ENCODE measurements around the gene HEATR9.

The HEATR9 gene

DNA sequence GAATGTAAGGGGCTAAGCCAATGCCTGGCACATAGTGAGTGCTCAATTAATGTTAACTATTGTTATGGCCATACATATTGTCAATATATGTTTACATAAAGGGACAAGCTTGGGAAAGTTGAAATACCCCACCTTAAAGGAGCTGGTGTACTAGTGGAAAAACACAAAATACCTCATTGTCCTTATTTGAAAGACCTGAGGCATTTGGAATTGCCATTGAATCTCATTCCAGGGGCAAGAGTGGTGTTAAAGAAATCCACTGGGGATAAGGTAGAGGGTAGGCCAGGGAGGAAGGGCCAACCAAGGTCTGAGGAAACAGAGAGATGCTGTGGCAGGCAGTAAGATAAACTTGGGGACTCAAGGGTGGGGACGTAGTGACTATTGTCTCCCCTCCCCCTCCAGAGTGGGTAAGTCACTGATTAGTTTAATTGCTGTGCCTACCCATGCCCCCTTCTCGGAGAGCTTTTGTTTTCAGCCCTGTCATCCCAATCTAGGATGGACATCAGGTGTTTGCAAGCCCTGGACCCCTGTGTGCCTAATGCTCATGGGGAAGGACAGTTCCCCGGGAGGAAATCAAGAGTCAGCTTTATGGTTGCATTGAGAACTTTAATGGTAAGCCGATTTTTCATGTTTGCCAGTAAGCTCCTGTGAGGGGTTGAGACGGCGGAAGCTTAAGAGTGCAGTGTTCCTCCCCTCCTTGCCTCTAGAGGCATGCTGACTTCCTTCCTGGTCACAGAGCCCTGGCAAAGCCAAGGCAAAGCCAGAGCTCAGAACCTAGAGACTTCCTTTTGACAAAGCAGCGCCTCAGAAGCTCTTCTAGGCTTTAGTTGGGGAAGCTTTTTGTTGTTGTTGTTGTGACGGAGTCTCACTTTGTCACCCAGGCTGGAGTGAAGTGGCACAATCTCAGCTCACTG, 2.5 kb upstream of the HEATR9 start:
- no peak overlapping the region for H3K4me3 ChIP-seq (ENCODE audit: low read length)
- DNase-seq (ENCODE audit: low read depth, low spot score), result peak; percentile 75

DNA sequence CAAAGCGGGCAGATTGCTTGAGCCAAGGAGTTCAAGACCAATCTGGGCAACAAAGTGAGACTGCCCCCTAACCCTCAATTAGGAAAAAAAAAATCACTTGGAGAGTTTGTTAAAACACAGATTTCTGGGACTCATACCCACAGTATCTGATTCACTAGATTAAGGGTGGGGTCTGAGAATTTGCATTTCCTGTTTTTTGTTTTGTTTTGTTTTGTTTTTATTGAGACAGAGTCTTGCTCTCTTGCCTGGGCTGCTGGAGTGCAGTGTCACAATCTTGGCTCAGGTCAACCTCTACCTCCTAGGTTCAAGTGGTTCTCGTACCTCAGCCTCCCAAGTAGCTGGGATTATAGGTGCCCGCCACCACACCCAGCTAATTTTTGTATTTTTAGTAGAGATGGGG, 1.1 kb downstream of the HEATR9 start:
- no peak overlapping the region for H3K4me3 ChIP-seq (ENCODE audit: low read length)
- no peak for DNase-seq (ENCODE audit: low read depth, low spot score)

DNA sequence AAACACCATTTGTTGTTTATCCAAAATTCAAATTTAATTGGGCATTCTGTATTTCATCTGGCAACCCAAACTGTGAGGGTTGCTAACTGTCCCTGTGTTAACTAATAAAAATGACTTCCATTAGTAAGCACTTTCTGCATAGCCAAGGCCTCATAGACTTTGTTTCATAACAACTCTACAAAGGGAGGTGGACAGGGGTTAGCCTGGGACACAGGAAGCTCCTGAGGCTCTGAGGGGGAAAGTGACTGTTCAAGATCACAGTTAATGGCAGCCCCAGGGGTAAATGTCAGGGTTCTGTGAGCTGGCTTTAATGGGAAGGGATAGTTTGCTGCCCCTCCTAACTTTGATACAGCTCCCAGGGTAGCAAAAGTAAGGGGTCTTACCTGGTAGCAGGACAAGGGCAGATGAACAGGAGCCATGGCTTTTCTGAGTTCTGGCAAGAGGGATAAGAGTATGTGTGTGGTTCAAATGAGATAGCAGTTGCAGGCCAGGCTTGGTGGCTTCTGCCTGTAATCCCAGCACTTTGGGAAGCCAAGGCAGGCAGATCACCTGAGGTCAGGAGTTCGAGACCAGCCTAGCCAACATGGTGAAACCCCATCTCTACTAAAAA, 2.2 kb downstream of the HEATR9 start:
- no peak for DNase-seq (ENCODE audit: low read depth, low spot score)
- no peak overlapping the region for H3K4me3 ChIP-seq (ENCODE audit: low read length)

DNA sequence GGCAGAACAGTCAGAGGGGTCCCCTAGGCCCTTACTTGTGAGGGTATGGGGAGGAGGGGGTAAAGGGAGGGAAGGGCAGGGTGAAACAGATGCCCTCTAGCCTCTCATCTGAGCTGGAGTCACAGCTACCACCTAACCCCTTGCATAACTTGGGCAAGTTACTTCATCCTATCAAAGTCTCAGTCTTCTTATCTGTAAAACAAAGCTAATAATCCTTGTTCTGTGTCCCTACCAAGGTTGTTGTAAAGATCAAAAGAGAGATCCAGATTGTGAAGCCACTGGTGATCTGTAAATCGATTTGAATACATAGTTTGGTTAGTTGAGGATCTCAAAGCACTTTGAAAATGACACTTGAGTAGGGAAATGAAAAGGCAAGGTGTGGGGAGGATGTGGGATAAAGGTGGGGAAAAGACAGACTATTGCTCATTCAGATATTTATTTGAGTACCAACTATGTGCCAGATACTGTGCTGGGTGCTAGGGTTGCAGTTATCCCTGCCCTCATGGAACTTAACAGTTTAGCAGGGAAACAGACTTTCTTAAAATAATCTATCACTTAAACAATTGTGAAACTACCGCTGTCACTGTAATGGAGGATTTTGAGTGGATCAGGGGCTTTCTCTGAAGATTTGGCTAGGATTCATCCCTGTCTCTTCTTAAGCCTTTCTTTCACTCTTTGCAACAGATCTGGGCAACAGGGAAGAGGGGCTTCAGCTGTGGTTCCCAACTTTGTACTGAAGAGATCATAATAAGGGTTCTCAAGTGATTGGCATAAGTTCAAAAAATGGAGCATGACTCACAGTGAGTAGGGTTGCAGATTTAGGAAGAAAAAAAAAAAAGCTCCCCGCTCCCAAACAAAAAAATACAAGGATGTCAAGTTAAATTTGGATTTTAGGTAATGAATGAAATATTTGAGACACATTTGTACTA, 3.0 kb downstream of the HEATR9 start:
- no peak overlapping the region for H3K4me3 ChIP-seq (ENCODE audit: low read length)
- no peak for DNase-seq (ENCODE audit: low read depth, low spot score)

DNA sequence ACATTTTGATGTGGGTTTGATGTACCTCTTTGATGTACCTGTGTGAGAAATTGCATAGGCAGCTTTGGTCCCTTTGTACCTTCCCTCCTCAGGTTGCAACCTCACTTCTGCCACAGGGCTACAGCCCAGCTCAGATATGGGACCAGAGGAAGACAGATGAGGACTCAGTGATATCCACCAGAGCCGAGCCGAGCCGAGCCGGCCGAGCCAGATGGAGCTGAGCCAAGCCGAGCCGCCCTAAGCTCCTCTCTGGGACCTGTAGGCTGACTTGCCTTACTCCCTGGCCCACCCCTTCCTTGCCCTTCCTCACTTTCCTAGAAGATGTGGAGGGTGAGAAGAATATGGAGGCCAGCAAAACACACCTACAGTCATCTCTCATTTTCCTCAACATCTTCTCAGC, 3.8 kb downstream of the HEATR9 start:
- no peak overlapping the region for H3K4me3 ChIP-seq (ENCODE audit: low read length)
- DNase-seq (ENCODE audit: low read depth, low spot score), result peak; percentile 19

DNA sequence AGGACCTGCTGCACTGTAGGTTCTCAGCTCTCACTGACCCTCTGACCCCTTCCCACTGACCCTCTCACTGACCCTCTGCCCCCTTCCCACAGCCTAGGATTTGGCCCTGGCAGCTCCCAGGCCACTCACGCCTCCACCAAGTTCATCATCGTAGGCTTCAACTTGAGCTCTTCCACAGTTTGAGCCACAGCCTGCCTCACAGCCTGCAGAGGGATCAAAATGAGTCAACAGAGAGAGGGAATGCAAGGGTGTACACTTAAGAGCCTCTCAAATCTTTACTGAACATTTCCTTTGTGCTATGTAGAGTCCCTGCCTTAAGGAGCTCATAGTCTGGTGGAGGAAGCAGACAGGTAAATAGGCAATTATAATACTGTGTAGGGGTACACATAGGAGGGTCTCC, 12.1 kb downstream of the HEATR9 start:
- DNase-seq (ENCODE audit: low read depth, low spot score), result no peak
- no peak overlapping the region for H3K4me3 ChIP-seq (ENCODE audit: low read length)

DNA sequence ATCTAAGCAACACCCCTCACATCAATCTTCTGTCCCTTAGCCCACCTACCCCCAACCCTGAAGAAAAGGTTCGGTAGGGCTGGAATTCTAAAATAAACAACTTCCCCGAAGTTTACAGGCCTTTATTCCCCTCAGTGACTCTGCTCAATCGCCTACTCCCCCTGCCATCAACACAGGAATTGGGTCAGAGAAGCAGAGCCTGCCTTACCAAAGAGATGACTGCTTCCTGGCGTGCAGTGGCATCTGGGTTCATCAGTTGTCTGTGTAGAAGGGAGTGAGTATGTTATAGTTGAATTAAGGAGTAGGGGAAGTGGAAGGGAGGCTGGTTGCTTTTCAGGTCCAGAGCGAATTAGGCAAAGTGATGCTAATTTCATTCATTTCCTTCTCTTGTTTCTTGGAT, 12.7 kb downstream of the HEATR9 start:
- H3K4me3 ChIP-seq (ENCODE audit: low read length), result no peak overlapping the region
- DNase-seq (ENCODE audit: low read depth, low spot score), result no peak

DNA sequence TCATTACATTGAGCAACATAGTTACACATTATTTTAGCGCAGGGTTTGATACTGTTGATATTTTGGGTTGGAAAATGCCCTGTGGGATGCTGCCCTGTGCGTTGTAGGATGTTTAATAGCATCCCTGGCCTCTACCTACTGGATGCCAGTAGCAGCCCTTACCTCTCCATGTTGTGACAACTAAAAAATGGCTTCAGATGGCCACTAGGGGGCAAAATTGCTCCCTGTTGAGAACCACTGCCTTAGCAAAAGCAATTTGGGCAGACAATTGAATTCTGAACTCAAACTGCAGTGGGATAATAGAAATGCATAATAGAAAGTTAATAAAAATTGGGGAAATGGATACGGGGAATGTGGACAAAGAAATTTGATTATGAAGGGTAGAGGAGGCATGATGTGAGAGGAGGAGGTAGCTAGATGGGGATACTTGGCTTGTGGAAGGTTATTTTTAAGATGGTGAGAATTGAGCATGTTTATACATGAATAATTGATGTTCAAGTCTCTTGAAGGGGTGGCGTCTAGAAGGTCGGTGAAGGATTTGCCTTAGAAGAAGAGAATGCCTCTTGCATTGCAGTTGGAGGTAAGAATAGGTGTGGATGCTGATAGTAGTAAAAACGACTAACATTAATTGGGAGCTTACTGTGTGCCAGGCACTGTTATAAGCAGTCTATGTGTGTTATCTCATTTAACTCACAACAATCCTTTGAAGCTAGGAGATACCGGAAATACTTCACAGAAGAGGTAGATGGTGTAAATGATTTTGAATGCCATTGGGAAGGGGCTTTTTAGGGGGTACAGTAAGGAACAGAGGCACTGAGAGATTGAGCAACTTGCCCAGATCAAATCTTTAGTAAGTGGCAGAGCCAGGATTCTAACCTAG, 19.0 kb downstream of the HEATR9 start:
- no peak overlapping the region for H3K4me3 ChIP-seq (ENCODE audit: low read length)
- DNase-seq (ENCODE audit: low read depth, low spot score), result peak; percentile 74

DNA sequence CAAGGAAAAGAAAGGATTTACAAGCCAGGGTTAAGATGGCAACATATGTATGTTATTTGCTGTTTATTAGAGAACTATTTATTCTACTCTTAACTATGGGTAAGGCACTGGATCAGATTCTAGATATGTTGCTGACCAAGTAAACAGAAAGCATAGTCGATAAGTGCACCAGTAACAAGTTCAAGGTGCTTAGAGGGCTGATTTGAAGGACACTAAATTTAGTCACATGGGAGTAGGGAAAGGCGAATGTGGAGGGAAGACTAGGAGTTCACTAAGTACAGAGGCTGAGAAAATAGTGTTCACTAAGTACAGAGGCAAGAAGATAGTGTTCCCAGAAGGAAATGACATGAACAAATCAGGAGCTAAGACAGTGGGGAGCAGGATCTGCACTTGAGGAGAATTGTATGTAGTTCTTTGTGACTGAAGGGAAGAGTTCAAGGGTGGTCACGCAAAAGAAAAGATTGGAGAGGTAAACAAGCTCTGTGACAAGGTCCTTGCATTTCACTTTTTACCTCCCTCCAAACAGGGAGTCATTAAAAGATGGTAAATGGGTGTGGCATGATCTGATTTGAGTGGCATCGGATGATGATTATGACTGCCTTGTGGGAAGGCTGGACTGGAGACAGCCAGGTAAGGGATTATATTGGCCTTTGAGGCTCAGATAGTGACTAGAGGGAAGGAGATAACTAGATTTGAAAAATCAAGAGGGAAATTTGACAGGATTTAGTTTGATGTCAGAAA, 20.9 kb downstream of the HEATR9 start:
- no peak overlapping the region for H3K4me3 ChIP-seq (ENCODE audit: low read length)
- DNase-seq (ENCODE audit: low read depth, low spot score), result no peak

DNA sequence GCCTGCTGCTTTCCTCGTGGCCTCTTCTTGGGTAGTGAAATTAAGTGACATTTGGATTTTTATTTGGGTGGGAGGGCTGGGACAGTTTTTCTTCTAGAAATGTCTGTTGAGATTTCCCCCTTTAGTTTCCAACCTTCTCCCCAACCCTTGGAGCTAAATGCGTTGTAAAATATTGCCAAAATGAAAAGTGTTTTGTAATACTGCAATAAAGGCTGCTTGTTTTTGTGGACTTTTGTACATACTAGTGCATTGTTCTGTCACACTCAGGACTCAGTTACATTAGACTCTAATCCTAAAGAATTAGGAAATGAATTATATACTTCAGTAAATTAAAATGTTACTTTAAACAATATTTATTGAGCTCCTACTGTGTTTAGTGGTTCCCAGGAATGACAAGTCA, 21.7 kb downstream of the HEATR9 start:
- H3K4me3 ChIP-seq (ENCODE audit: low read length), result no peak overlapping the region
- no peak for DNase-seq (ENCODE audit: low read depth, low spot score)

DNA sequence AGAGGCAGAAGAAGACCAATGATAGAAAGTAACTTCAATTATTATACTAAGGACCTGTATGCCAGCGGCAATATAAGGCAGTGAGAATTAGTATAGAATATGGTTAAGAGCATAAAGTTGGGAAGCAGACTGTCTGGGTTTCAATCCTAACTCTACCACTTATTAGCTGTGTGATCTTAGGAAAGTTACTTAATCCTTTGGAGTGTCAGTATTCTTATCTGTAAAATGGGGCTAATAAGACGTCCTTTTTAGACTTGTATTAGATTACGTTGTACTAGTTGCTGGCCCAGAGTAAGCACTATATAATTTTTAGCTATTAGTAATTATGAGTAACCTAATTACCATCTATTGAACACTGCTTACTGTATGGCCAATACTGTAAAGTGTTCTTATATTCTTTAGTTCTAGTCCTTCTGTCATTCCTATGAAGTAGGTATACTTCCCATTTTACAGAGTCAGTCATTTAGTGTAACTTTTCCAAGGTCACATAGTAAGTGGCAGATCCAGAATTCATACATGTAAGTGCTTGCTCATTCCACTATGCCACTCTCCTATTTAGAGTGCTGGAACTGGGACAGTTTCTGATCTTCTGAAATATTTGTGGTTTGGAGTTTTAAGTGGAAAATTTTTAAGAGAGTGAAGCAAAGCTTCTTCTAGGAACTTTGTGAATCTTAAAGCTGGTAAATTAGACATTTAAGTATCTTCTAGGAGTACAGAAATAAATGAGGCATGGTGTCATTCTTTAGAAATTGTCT, 22.5 kb downstream of the HEATR9 start:
- no peak for DNase-seq (ENCODE audit: low read depth, low spot score)

DNA sequence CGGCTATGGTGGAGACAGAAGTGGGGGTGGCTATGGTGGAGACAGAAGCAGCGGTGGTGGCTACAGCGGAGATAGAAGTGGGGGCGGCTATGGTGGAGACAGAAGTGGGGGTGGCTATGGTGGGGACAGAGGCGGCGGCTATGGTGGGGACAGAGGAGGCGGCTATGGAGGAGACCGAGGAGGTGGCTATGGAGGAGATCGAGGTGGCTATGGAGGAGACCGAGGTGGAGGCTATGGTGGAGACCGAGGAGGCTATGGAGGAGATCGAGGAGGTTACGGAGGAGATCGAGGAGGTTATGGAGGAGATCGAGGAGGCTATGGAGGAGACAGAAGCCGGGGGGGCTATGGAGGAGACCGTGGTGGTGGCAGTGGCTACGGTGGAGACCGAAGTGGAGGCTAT, 24.1 kb downstream of the HEATR9 start:
- H3K4me3 ChIP-seq (ENCODE audit: low read length), result no peak overlapping the region
- no peak for DNase-seq (ENCODE audit: low read depth, low spot score)

More for the DNA sequence above, 22.5 kb downstream of the HEATR9 start:
- H3K4me3 ChIP-seq (ENCODE audit: low read length), result no peak overlapping the region

DNA sequence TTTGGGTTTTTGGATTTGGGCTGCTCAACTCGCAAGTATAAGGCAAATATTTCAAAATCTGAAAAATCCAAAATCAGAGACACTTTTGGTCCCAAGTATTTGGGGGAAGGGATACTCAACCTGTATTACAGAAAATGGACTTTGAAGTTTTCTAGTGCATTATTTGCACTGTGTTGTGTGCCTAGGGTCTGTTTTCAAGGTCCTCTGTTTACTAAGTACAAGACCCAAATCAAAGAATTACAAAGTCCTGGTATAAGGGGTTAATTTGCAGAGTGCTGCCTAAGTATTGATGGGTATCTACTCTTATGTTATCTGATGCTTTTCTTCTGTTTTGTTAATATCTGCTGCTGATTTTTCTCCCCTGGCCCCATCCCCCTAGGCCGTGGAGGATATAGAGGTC, 25.0 kb downstream of the HEATR9 start:
- H3K4me3 ChIP-seq (ENCODE audit: low read length), result no peak overlapping the region

DNA sequence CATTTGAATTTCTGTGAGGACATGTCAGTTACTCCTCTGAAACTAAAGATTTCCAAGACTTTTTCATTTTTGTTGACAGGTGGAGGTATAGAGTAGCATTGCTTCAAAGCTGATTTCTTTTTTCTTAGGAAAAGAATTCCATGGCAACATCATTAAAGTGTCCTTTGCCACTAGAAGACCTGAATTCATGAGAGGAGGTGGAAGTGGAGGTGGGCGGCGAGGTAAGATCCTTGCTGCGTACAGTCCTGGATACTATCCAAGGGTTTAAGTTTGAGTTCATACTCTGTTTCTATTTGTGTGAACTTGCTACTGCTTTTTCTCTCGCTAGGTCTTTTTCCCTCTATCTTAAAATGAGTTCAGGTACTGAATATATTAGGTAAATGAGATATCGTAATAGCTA, 26.5 kb downstream of the HEATR9 start:
- DNase-seq (ENCODE audit: low read depth, low spot score), result no peak
- H3K4me3 ChIP-seq (ENCODE audit: low read length), result no peak overlapping the region

More for the DNA sequence above, 25.0 kb downstream of the HEATR9 start:
- DNase-seq (ENCODE audit: low read depth, low spot score), result no peak

DNA sequence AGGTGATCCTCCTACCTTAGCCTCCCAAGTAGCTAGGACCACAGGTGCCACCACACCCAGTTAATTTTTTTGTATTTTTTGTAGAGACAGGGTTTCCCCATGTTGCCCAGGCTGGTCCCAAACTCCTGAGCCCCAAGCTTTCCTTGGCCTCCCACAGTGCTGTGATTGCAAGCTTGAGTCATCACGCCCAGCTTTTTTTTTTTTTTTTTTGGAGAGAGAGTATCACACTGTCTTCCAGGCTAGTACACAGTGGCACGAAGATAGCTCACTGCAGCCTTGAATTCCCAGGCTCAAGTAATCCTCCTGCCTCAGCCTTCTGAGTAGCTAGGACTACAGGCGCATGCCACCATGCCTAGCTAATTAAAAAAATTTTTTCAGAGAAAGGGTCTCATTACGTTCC, 27.2 kb downstream of the HEATR9 start:
- DNase-seq (ENCODE audit: low read depth, low spot score), result no peak
- no peak overlapping the region for H3K4me3 ChIP-seq (ENCODE audit: low read length)

DNA sequence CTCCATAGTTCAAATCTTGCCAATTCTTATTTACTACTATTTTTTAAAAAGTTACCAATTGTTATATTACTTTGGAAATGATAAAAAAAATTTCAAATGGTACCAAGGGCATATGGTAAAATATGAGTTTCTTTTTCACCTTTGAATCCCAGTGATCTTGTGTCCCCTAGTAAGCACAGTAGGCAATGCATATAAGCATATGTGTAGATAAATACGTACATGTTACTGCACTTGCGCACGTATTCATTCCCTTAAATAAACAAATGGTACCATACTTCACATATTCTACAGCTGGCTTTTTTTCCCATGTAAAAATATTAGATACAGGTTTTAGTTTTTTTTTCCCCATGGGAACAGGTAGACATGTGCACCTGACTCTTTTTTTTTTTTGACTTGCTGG, 27.6 kb downstream of the HEATR9 start:
- no peak for DNase-seq (ENCODE audit: low read depth, low spot score)
- H3K4me3 ChIP-seq (ENCODE audit: low read length), result no peak overlapping the region

DNA sequence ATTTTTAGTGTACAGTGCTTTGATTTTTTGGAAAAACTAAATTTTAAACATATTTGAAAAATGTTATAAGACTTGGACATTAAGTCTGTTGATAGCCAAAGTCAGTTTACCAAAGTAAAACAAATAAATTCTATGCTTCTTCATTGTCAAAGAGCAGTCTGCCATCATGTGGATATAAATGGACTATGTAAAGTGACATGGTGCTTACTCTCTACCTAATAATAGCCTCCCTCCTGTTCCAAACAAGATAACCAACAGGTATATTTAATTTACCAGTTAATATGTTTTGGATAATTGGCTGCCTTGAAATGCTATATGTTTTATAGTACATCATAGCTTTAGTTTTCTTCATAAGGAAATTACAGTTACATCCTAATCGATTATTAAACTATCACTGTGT, 43.5 kb downstream of the HEATR9 start:
- no peak overlapping the region for H3K4me3 ChIP-seq (ENCODE audit: low read length)
- DNase-seq (ENCODE audit: low read depth, low spot score), result no peak
